GM19372 (cell line): ENCODE results near the gene STYXL2.

Experiments used
- ATAC-seq: cut with Tn5 transposase; IDR thresholded peaks from one replicate; pipeline ENCODE4 v1.9.1; 2021; ENCODE audit warnings: mild to moderate bottlenecking, low read depth, moderate library complexity; ENCODE audit not compliant: unreplicated experiment

STYXL2 gene

GRCh38 chr1:167105271-167106118, 11.6 kb downstream of the STYXL2 start:
- ATAC-seq: no peak

DNA sequence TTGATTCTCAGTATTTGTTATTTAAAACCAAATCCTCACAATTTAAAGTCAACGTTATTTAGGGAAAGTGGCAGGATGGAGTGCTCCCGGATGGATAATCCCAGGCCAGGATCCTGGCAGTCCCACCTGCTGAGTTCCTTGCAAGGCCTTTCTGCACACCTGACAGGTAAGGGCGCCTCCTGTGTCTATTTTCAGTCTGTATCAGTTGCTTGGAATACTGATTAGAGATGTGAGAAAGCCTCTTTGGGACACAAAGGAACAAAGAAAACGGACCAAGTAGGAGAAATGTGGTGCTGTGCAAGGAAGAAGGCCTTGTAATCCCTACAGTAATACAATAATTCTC, 12.2 kb downstream of the STYXL2 start:
- no peak for ATAC-seq

DNA sequence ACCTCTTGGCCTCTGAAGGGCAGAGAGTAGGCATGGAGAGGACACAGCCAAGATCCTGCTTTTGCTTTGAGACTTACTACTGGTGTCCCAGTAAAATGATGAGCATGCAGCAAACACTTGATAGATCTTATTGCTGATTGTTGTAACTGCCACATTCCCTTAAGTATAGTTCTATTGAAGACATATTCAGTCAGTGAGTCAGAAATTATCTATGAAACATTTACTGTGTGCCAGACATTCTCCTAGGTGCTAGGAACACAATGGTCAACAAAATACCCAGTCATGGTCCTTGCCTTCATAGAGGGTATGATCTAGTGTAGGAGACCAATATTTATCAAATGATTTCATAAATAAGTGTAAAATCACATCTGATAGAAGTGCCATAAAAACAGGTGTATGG, 13.6 kb downstream of the STYXL2 start:
- ATAC-seq: no peak

DNA sequence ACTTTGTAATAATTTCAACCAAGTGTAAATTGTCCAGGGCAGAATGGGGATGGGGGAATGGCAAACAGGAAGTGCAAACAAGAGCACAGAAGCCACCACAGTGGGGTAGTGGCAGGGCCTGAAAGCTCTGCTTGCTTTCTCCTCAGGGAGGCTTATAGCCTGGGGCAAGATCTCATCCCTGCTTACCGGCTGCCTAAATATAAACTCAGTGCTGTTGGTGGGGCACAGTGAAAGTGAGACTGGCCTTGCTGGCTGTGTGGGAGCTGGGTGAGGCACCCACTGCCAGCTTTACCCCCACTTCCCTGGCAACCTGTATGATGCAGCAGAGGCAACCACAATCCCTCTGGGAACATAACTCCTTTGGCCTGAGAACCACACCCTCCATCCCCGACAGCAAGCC, 15.2 kb downstream of the STYXL2 start:
- no peak for ATAC-seq

DNA sequence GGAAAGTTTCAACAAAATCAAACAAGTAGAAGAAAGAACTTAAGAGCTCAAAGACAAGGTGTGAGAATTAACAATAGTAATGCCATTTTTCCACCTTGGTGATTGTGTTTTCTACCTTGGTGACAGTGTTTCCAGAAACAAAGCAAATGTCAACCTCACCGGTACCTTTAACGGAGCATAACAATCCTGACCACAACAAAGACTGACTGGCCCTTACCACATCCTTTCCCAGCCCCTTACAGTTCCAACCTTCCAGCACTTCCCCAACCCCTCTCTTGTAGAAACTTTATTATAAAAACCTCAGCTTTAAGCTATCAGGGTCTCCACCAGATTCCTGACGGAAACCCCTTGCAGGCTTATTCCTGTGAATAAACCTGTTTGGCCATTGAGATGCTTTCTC, 16.7 kb downstream of the STYXL2 start:
- ATAC-seq: no peak

GRCh38 chr1:167111868-167112709, 18.2 kb downstream of the STYXL2 start:
- no peak for ATAC-seq

GRCh38 chr1:167114725-167115124, 20.9 kb downstream of the STYXL2 start:
- no peak for ATAC-seq

- no peak for ATAC-seq
Measured at GRCh38 chr1:167115655-167116054, 21.8 kb downstream of the STYXL2 start.

GRCh38 chr1:167116174-167116573, 22.3 kb downstream of the STYXL2 start:
- no peak for ATAC-seq

DNA sequence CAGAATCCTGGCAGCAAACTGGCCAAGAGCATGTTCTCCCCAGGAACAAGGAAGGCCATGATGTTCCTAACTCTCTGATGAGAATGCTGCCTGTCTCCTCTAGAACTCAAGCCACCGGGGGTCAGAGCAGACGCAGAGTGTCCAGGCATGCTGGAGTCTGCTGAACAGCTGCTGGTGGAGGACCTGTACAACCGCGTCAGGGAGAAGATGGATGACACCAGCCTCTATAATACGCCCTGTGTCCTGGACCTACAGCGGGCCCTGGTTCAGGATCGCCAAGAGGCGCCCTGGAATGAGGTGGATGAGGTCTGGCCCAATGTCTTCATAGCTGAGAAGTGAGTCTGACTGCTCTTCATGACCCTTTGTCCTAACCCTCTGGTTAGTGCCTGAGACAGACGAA, 23.4 kb downstream of the STYXL2 start:
- no peak for ATAC-seq

- ATAC-seq: no peak
Measured at GRCh38 chr1:167118188-167118587, 24.3 kb downstream of the STYXL2 start.

GRCh38 chr1:167119696-167120095, 25.8 kb downstream of the STYXL2 start:
- ATAC-seq: no peak

DNA sequence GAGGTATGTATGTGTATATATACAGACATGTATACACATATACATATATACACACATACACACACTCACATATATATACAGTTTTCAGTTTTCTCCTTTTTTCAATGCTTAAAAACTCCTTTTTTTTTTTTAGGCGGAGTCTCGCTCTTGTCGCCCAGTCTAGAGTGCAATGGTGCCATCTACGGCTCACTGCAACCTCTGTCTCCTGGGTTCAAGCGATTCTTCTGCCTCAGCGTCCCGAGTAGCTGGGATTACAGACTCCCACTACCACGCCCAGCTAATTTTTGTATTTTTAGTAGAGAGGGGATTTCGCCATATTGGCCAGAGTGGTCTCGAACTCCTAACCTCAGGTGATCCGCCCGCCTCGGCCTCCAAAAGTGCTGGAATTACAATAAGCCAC, 27.0 kb downstream of the STYXL2 start:
- ATAC-seq: no peak

DNA sequence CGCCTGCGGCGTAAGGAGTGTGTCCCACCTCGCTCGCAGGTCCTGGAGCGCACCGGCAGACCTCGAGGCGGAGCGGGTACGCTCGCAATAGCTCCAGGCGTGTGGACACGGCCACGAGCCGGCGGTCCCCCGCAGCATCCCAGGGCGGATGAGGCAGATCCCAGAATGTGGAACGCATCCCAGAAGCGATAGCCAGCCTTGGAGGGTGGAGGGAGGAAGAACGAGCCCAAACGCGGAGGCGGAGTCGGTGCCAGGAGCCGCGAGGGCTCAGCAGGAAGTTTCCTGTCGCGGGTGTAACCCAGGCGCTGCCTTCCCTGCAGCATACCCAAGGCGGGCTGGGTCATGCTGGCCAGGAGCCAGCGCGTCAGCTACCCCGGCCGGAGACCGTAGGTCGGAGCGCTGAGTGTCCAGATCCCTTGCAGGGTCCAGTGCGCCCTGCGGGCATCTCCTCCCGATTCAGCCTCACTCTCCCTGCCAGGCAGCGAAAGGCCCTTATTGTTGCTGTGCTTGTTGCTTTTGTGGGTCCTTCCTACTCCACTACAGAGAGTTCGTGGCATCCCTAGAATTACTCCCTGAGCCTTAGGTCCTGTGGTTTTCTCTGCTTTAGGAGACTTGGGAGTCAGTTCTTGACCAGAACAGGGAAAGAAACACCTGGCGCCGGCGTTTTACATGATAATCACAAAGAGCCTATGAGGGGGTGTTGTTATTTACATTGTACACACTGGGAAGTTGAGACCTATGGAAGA, 27.7 kb downstream of the STYXL2 start:
- no peak for ATAC-seq

DNA sequence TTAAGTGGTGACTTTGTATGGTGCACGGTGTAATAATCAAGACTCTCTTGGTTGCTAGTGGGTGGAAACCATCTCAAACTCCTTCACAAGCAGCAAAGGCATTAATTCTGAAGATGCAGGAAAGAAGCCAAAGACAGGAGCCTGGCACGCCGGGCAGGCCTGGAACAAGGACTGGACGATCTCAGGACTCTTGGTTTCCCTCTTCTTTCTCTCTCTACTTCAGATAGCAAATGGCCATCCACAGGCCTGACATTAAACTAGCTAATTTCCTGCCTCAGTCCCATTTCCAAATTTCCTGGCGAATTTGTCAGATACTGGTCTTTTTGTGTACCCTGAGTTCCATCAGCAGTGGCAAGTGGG, 28.2 kb downstream of the STYXL2 start:
- no peak for ATAC-seq

DNA sequence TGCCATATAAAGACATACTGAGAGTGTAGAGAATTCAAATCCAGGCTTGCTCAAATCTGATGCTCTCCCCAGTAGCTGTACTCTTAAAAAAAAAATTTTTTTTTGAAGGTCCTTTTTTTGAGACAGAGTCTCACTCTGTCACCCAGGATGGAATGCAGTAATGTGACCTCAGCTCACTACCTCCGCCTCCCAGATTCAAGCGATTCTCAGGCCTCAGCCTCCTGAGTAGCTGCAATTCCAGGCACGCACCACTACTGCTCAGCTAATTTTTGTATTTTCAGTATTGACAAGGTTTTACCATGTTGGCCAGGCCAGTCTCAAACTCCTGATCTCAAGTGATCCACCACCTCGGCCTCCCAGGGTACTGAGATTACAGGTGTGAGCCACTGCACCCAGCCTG, 28.7 kb downstream of the STYXL2 start:
- no peak for ATAC-seq

DNA sequence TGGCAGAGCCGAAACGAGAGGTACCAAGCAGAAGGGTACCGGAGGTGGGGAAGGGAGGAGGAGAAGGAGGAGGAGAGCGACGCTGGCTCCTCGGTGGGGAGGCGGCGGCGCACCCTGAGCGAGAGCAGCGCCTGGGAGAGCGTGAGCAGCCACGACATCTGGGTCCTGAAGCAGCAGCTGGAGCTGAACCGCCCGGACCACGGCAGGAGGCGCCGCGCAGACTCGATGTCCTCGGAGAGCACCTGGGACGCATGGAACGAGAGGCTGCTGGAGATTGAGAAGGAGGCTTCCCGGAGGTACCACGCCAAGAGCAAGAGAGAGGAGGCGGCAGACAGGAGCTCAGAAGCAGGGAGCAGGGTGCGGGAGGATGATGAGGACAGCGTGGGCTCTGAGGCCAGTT, 32.4 kb downstream of the STYXL2 start:
- no peak for ATAC-seq

- no peak for ATAC-seq
Measured at GRCh38 chr1:167126811-167127210, 32.9 kb downstream of the STYXL2 start.

GRCh38 chr1:167127236-167127635, 33.4 kb downstream of the STYXL2 start:
- ATAC-seq: no peak

DNA sequence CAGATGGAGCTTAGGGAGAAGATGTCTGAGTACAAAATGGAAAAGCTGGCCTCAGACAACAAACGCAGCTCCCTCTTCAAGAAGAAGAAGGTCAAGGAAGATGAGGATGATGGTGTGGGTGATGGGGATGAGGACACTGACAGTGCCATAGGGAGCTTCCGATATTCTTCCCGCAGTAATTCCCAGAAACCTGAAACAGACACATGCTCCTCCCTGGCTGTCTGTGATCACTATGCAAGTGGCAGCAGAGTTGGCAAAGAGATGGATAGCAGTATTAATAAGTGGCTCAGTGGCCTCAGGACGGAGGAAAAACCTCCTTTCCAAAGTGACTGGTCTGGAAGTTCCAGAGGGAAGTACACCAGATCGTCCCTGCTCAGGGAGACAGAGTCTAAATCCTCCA, 33.8 kb downstream of the STYXL2 start:
- ATAC-seq: no peak
